Lower lobe of right lung (tissue), 2 donors: ENCODE data around the gene PARP16. TPM values are rescaled to one million over a fixed set of nuclear protein-coding genes. Genes with fewer than 3 reads are reported as not detected.

Experiments used
- ATAC-seq, 2 donors: fragments of 200-7000 bp; cut with Tn5 transposase; one replicate each; pipeline ENCODE4 v1.9.1; 2020 to 2022; ENCODE audit warnings: mild to moderate bottlenecking in 2 of 2, moderate library complexity in 2 of 2
- DNase-seq: peaks from one replicate; pipeline ENCODE4 v3.0.0-alpha.2; 2020
- H3K27ac ChIP-seq: fragments of 200-600 bp; one replicate; pipeline ENCODE4 v1.8.0; 2022
- H3K27me3 ChIP-seq: fragments of 200-600 bp; one replicate; pipeline ENCODE4 v1.8.0; 2022; ENCODE audit warnings: low read depth
- H3K36me3 ChIP-seq: fragments of 200-600 bp; one replicate; pipeline ENCODE4 v1.8.0; 2022; ENCODE audit warnings: mild to moderate bottlenecking
- H3K4me1 ChIP-seq: fragments of 200-600 bp; one replicate; pipeline ENCODE4 v1.8.0; 2022
- H3K4me3 ChIP-seq: fragments of 200-600 bp; one replicate; pipeline ENCODE4 v1.8.0; 2022; ENCODE audit warnings: mild to moderate bottlenecking
- H3K9me3 ChIP-seq: fragments of 200-600 bp; one replicate; pipeline ENCODE4 v1.8.0; 2022
- CTCF ChIP-seq: fragments of 200-600 bp; IDR thresholded peaks from one replicate; pipeline ENCODE4 v1.8.0; 2022; ENCODE audit warnings: antibody characterized with exemption, mild to moderate bottlenecking
- intact Hi-C: fragments of 100-400 bp; cut with DNase I; formaldehyde crosslinking; loops from one replicate; pipeline ENCODE4 v1.11.0; 2022
- total RNA-seq: library from RNA; stranded (reverse); fragmentation: NEBNext Ultra II Directional; extraction: Animal tissue kit (Norgen Biotek cat#: 25700); gene quantifications from one replicate; pipeline ENCODE4 v1.2.1, GENCODE V29; 2021
- donor health status: DM: no; HTN: yes; CAD: no; lungs with severe emphysema.

The PARP16 gene
- total RNA-seq, 1 donor from 2014 or later = 8.8 TPM

GRCh38 chr15:65305150-65305758 is 18.6 kb upstream of the PARP16 start:
- Histone ChIP-seq H3K9me3 (no peaks in the 10 kb centered on the region), H3K27ac (peak overlapping the region; percentile 97), H3K36me3 (no peaks in the 10 kb centered on the region), H3K27me3 (no peaks in the 10 kb centered on the region), H3K4me1 (peaks cover 14% of the 10 kb centered on the region), H3K4me3 (peak overlapping the region; percentile 63)
- ATAC-seq (peak; percentile 7 to 31), DNase-seq (no peak)
- intact Hi-C loops = no loop called here
- no peak for TF ChIP-seq CTCF

GRCh38 chr15:65304381-65305149 is 17.9 kb upstream of the PARP16 start, which contains the start of gene RNU5B-1:
Gene RNU5B-1, plus strand, starts transcription at chr15:65304677.
- DNase-seq = peak; percentile 69
- intact Hi-C loops = no loop called here
- ATAC-seq = peak; percentile 96
- H3K4me1 ChIP-seq = peaks cover 14% of the 10 kb centered on the region
- peak within 1 kb of the TSS; percentile 63 for H3K4me3 ChIP-seq
- TF ChIP-seq CTCF = peak; percentile 86
- H3K36me3 ChIP-seq = no peaks in the 10 kb centered on the region
- H3K9me3 ChIP-seq = no peaks in the 10 kb centered on the region
- no peaks in the 10 kb centered on the region for H3K27me3 ChIP-seq
- peak within 1 kb of the TSS; percentile 97 for H3K27ac ChIP-seq

- peak; percentile 65 to 78 for ATAC-seq
- no peaks in the 10 kb centered on the region for H3K27me3 ChIP-seq
- intact Hi-C loops = no loop called here
- peak overlapping the region; percentile 97 for H3K27ac ChIP-seq
- DNase-seq = no peak
- no peaks in the 10 kb centered on the region for H3K36me3 ChIP-seq
- peak overlapping the region; percentile 63 for H3K4me3 ChIP-seq
- no peaks in the 10 kb centered on the region for H3K9me3 ChIP-seq
- peaks cover 14% of the 10 kb centered on the region for H3K4me1 ChIP-seq
- TF ChIP-seq CTCF = no peak
Measured at GRCh38 chr15:65303687-65304380, 17.2 kb upstream of the PARP16 start.

GRCh38 chr15:65302061-65302460 is 15.4 kb upstream of the PARP16 start:
- H3K27me3 ChIP-seq = no peaks in the 10 kb centered on the region
- no peaks in the 10 kb centered on the region for H3K9me3 ChIP-seq
- no peak overlapping the region for H3K27ac ChIP-seq
- ATAC-seq (no peak), DNase-seq (no peak)
- TF ChIP-seq CTCF = no peak
- H3K36me3 ChIP-seq = no peaks in the 10 kb centered on the region
- intact Hi-C loops = no loop called here
- H3K4me3 ChIP-seq = no peak overlapping the region
- peaks cover 26% of the 10 kb centered on the region for H3K4me1 ChIP-seq

GRCh38 chr15:65300924-65301441 is 14.3 kb upstream of the PARP16 start:
- Histone ChIP-seq H3K4me3 (no peak overlapping the region), H3K27ac (no peak overlapping the region), H3K9me3 (no peaks in the 10 kb centered on the region), H3K27me3 (no peaks in the 10 kb centered on the region), H3K4me1 (peaks cover 33% of the 10 kb centered on the region), H3K36me3 (no peaks in the 10 kb centered on the region)
- no peak for TF ChIP-seq CTCF
- ATAC-seq = no peak
- DNase-seq = no peak
- intact Hi-C loops = no loop called here
